Measurements from ENCODE around the gene RAP1GAP. TPM values are rescaled to one million over a fixed set of nuclear protein-coding genes. Genes with fewer than 3 reads are reported as not detected.

RAP1GAP gene
- total and polyA plus RNA-seq, 4 donors = 8.6 to 23.1 (median 11.3) TPM

DNA sequence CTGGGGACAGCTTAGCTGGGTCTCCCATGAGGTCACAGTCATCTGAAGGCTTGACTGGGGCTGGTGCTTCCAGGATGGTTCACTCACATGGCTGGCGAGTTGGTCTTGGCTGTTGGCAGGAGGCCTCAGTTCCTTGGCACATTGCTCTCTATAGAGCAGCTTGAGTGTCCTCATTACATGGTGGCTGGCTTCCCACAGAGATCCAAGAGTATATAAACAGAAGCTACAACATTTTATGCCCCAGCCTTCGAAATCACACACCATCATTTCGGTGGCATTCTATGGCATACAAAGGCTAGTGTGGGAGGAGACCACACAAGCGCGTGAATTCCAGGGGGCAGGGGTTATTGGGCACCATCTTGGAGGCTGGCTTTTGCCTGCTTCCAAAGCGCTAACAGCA, 96.9 kb downstream of the RAP1GAP start:
- H3K27me3 ChIP-seq (ENCODE audit: control insufficient read depth in 4 of 4, insufficient read depth in 4 of 4, low read length in 3 of 4) = no peaks in the 10 kb centered on the region
- H3K9me3 ChIP-seq (ENCODE audit: control insufficient read depth in 4 of 4, low read length in 3 of 4) = no peaks in the 10 kb centered on the region
- TF ChIP-seq TAF1 (conservative IDR thresholded peaks at IDR 0.05) (no peak), EGR1 (IDR thresholded peaks at IDR 0.05; ENCODE audit: low read depth in 2 of 2) (no peak)
- DNase-seq (ENCODE audit: low spot score) = no peak
- H3K4me1 ChIP-seq (ENCODE audit: control insufficient read depth in 4 of 4, insufficient read depth in 4 of 4, low read length in 3 of 4) = peaks cover 8 to 21% (median 11%) of the 10 kb centered on the region in 4 donors
- peaks cover 0 to 4% (median 1%) of the 10 kb centered on the region in 4 donors for H3K36me3 ChIP-seq (ENCODE audit: control insufficient read depth in 4 of 4, insufficient read depth in 3 of 4, low read depth in 1 of 4, low read length in 3 of 4)
- H3K9ac ChIP-seq (ENCODE audit: low read depth in 1 of 2, low read length in 2 of 2) = no peak overlapping the region
- H3K27ac ChIP-seq (ENCODE audit: low read depth in 1 of 2, low read length in 2 of 2) = no peak overlapping the region
- no peak overlapping the region for H3K4me3 ChIP-seq (ENCODE audit: low read depth in 1 of 3, low read length in 3 of 3)
- WGBS = 90% methylated on average over 6 of the region's 6 CpGs

DNA sequence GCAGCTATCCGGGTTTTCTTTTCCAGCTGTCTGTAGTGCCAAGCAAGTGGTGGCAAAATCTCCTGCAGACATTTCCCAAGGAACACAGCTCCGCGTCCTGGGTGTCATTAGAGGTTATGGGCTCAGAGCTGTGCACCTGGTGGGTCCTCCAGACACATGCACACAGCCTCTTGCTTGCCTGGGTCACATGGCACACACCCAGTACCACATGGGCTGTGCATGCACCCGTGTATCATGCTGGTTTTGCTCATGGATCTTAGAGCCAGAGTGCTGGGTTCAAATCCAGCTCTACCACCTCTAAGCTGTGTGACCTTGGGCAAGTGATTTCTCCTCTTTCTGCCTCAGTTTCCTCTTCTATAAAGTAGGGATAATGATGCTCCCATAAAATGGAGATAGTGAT, 98.3 kb downstream of the RAP1GAP start:
- Histone ChIP-seq H3K4me1 (ENCODE audit: control insufficient read depth in 4 of 4, insufficient read depth in 4 of 4, low read length in 3 of 4) (peaks cover 8 to 21% (median 11%) of the 10 kb centered on the region in 4 donors), H3K4me3 (ENCODE audit: low read depth in 1 of 3, low read length in 3 of 3) (no peak overlapping the region), H3K36me3 (ENCODE audit: control insufficient read depth in 4 of 4, insufficient read depth in 3 of 4, low read depth in 1 of 4, low read length in 3 of 4) (peaks cover 0 to 4% (median 1%) of the 10 kb centered on the region in 4 donors), H3K27me3 (ENCODE audit: control insufficient read depth in 4 of 4, insufficient read depth in 4 of 4, low read length in 3 of 4) (no peaks in the 10 kb centered on the region), H3K9me3 (ENCODE audit: control insufficient read depth in 4 of 4, low read length in 3 of 4) (no peaks in the 10 kb centered on the region), H3K27ac (ENCODE audit: low read depth in 1 of 2, low read length in 2 of 2) (no peak overlapping the region), H3K9ac (ENCODE audit: low read depth in 1 of 2, low read length in 2 of 2) (no peak overlapping the region)
- DNase-seq (ENCODE audit: low spot score) = no peak
- 95% methylated on average over 4 of the region's 4 CpGs for WGBS
- TF ChIP-seq EGR1 (IDR thresholded peaks at IDR 0.05; ENCODE audit: low read depth in 2 of 2) = no peak
- TF ChIP-seq, protein P1, sequence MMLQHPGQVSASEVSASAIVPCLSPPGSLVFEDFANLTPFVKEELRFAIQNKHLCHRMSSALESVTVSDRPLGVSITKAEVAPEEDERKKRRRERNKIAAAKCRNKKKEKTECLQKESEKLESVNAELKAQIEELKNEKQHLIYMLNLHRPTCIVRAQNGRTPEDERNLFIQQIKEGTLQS (IDR thresholded peaks at IDR 0.05) = no peak
- no peak for TF ChIP-seq FOXA1 (IDR thresholded peaks at IDR 0.05)
- TF ChIP-seq JUND (IDR thresholded peaks at IDR 0.05) = no peak
- TF ChIP-seq HNF4G (IDR thresholded peaks at IDR 0.05) = no peak
- no peak for TF ChIP-seq GABPA (IDR thresholded peaks at IDR 0.05 in 1 of 2, conservative IDR thresholded peaks at IDR 0.05 in 1 of 2)
- TF ChIP-seq FOXA2 (IDR thresholded peaks at IDR 0.05) = no peak
- TF ChIP-seq, protein P2, sequence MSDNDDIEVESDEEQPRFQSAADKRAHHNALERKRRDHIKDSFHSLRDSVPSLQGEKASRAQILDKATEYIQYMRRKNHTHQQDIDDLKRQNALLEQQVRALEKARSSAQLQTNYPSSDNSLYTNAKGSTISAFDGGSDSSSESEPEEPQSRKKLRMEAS (IDR thresholded peaks at IDR 0.05) = no peak
- TF ChIP-seq, protein P3, sequence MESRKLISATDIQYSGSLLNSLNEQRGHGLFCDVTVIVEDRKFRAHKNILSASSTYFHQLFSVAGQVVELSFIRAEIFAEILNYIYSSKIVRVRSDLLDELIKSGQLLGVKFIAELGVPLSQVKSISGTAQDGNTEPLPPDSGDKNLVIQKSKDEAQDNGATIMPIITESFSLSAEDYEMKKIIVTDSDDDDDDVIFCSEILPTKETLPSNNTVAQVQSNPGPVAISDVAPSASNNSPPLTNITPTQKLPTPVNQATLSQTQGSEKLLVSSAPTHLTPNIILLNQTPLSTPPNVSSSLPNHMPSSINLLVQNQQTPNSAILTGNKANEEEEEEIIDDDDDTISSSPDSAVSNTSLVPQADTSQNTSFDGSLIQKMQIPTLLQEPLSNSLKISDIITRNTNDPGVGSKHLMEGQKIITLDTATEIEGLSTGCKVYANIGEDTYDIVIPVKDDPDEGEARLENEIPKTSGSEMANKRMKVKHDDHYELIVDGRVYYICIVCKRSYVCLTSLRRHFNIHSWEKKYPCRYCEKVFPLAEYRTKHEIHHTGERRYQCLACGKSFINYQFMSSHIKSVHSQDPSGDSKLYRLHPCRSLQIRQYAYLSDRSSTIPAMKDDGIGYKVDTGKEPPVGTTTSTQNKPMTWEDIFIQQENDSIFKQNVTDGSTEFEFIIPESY (IDR thresholded peaks at IDR 0.05) = no peak
- TF ChIP-seq NR2F2 (IDR thresholded peaks at IDR 0.05) = no peak
- no peak for TF ChIP-seq RAD21 (IDR thresholded peaks at IDR 0.05)
- TF ChIP-seq, protein P4, sequence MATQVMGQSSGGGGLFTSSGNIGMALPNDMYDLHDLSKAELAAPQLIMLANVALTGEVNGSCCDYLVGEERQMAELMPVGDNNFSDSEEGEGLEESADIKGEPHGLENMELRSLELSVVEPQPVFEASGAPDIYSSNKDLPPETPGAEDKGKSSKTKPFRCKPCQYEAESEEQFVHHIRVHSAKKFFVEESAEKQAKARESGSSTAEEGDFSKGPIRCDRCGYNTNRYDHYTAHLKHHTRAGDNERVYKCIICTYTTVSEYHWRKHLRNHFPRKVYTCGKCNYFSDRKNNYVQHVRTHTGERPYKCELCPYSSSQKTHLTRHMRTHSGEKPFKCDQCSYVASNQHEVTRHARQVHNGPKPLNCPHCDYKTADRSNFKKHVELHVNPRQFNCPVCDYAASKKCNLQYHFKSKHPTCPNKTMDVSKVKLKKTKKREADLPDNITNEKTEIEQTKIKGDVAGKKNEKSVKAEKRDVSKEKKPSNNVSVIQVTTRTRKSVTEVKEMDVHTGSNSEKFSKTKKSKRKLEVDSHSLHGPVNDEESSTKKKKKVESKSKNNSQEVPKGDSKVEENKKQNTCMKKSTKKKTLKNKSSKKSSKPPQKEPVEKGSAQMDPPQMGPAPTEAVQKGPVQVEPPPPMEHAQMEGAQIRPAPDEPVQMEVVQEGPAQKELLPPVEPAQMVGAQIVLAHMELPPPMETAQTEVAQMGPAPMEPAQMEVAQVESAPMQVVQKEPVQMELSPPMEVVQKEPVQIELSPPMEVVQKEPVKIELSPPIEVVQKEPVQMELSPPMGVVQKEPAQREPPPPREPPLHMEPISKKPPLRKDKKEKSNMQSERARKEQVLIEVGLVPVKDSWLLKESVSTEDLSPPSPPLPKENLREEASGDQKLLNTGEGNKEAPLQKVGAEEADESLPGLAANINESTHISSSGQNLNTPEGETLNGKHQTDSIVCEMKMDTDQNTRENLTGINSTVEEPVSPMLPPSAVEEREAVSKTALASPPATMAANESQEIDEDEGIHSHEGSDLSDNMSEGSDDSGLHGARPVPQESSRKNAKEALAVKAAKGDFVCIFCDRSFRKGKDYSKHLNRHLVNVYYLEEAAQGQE (IDR thresholded peaks at IDR 0.05) = no peak
- TF ChIP-seq RXRA (IDR thresholded peaks at IDR 0.05) = no peak
- no peak for TF ChIP-seq HNF4A (conservative IDR thresholded peaks at IDR 0.05)
- TF ChIP-seq TAF1 (conservative IDR thresholded peaks at IDR 0.05) = no peak
- no peak for TF ChIP-seq YY1 (IDR thresholded peaks at IDR 0.05)
- TF ChIP-seq, protein P5, sequence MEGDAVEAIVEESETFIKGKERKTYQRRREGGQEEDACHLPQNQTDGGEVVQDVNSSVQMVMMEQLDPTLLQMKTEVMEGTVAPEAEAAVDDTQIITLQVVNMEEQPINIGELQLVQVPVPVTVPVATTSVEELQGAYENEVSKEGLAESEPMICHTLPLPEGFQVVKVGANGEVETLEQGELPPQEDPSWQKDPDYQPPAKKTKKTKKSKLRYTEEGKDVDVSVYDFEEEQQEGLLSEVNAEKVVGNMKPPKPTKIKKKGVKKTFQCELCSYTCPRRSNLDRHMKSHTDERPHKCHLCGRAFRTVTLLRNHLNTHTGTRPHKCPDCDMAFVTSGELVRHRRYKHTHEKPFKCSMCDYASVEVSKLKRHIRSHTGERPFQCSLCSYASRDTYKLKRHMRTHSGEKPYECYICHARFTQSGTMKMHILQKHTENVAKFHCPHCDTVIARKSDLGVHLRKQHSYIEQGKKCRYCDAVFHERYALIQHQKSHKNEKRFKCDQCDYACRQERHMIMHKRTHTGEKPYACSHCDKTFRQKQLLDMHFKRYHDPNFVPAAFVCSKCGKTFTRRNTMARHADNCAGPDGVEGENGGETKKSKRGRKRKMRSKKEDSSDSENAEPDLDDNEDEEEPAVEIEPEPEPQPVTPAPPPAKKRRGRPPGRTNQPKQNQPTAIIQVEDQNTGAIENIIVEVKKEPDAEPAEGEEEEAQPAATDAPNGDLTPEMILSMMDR (IDR thresholded peaks at IDR 0.05; ENCODE audit: low read depth, low read length, missing input control) = no peak

All from liver (tissue), 9 donors.